ENCODE measurements around the gene PPP1R3G. TPM values are rescaled to one million over a fixed set of nuclear protein-coding genes. Genes with fewer than 3 reads are reported as not detected.
A peak's percentile ranks its signal among the peaks of the same experiment; 100 is the strongest.

The PPP1R3G gene
- total RNA-seq, 1 donor: 1.3 TPM

GRCh38 chr6:5068153-5068751 is 16.9 kb upstream of the PPP1R3G start:
- no peak overlapping the region for H3K4me3 ChIP-seq (ENCODE audit: low read depth, low read length)
- DNase-seq (ENCODE audit: low read depth): no peak
- no peak for TF ChIP-seq CTCF (IDR thresholded peaks at IDR 0.05; ENCODE audit: insufficient read depth, low read depth, low read length)

GRCh38 chr6:5071216-5071615 is 13.9 kb upstream of the PPP1R3G start:
- TF ChIP-seq CTCF (IDR thresholded peaks at IDR 0.05; ENCODE audit: insufficient read depth, low read depth, low read length): no peak
- DNase-seq (ENCODE audit: low read depth): no peak
- no peak overlapping the region for H3K4me3 ChIP-seq (ENCODE audit: low read depth, low read length)

- TF ChIP-seq CTCF (IDR thresholded peaks at IDR 0.05; ENCODE audit: insufficient read depth, low read depth, low read length): no peak
- no peak for DNase-seq (ENCODE audit: low read depth)
- no peak overlapping the region for H3K4me3 ChIP-seq (ENCODE audit: low read depth, low read length)
Measured at GRCh38 chr6:5072440-5072839, 12.7 kb upstream of the PPP1R3G start.

- no peak overlapping the region for H3K4me3 ChIP-seq (ENCODE audit: low read depth, low read length)
- no peak for TF ChIP-seq CTCF (IDR thresholded peaks at IDR 0.05; ENCODE audit: insufficient read depth, low read depth, low read length)
- no peak for DNase-seq (ENCODE audit: low read depth)
Measured at GRCh38 chr6:5073992-5074391, 11.1 kb upstream of the PPP1R3G start.

- no peak for TF ChIP-seq CTCF (IDR thresholded peaks at IDR 0.05; ENCODE audit: insufficient read depth, low read depth, low read length)
- no peak for DNase-seq (ENCODE audit: low read depth)
- H3K4me3 ChIP-seq (ENCODE audit: low read depth, low read length): no peak overlapping the region
Measured at GRCh38 chr6:5076931-5077330, 8.2 kb upstream of the PPP1R3G start.

GRCh38 chr6:5078121-5078669 is 6.9 kb upstream of the PPP1R3G start:
- DNase-seq (ENCODE audit: low read depth): peak; percentile 16
- TF ChIP-seq CTCF (IDR thresholded peaks at IDR 0.05; ENCODE audit: insufficient read depth, low read depth, low read length): no peak
- H3K4me3 ChIP-seq (ENCODE audit: low read depth, low read length): no peak overlapping the region

GRCh38 chr6:5079692-5080091 is 5.4 kb upstream of the PPP1R3G start:
- no peak overlapping the region for H3K4me3 ChIP-seq (ENCODE audit: low read depth, low read length)
- TF ChIP-seq CTCF (IDR thresholded peaks at IDR 0.05; ENCODE audit: insufficient read depth, low read depth, low read length): no peak
- DNase-seq (ENCODE audit: low read depth): no peak
